NCI-H2107 (cell line): ENCODE data around the gene SHANK1.

ENCODE experiments used
- DNase-seq: peaks from one replicate; lab custom pipeline; 2025; lab: John Stamatoyannopoulos, UW

Gene SHANK1

GRCh38 chr19:50711805-50712204 is 7.8 kb downstream of the SHANK1 start:
- no peak for DNase-seq

DNA sequence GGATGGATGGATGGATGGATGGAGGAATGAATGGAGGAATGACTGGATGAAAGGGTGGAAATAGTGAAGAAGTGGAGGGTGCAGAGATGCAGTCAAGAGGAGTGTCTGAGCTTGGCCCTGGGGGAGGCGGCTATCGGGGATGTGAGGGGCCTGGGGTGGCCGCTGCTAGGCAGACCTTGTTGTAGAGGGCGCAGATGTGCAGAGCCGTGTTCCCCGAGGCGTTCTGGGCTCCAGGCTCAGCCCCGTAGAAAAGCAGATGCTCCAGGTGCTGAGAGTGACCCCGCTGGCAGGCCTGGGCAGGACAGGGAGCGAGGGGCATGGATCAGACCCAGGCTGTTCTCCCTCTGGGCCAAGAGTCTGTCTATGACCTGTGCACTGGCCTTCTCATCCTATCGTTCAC is 8.4 kb downstream of the SHANK1 start:
- DNase-seq = no peak

GRCh38 chr19:50710612-50711011 is 9.0 kb downstream of the SHANK1 start:
- no peak for DNase-seq

DNA sequence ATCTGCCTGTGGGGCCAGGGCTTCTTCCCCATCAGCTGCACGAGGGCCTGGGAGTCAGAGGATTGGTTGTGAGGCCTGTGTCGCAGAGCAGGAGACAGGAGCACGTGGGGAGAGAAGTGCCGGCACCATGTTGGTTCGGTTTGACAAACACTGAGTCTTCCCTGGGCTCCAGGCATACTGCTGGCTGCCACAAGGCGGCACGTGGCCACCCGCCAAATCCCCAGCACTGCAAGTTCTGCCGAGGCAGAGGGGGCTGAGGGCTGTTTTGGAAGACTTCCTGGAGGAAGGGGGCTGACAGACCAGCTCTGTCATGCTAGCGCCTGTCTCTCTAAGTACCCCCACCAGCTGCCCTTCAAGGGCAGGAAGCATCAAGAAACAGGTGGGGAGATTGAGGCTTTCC is 9.5 kb downstream of the SHANK1 start:
- no peak for DNase-seq

DNA sequence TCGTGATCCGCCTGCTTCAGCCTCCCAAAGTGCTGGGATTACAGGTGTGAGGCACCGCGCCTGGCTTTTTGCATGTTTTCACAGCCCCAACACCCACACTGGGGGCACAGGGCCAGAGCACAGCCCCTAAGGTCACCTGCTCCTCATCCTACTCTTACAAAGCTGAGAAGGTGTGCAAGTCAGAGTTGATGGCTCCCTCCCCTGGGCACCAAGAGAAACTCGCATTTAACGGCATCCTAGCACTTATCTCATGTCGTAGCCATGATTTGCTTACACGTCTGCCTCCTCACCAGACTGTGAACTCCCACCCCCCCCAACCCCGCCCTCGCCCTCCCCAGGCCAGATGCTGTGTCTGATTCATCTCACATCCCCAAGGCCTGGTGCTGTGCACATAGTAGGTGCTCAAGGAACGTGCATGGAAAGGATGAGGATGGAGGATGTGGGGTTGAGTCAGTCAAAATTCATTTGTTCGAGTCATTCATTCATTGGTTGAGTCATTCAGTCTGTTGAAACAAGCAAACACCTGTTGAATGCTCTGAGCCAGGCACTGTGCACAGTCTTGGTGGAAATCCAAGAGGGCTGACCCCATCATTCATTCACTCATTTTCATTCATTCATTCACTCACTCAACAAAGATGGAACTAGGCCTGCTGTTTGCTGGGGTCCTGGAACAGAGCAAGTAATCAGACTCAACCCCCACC is 11.3 kb downstream of the SHANK1 start:
- DNase-seq = no peak

DNA sequence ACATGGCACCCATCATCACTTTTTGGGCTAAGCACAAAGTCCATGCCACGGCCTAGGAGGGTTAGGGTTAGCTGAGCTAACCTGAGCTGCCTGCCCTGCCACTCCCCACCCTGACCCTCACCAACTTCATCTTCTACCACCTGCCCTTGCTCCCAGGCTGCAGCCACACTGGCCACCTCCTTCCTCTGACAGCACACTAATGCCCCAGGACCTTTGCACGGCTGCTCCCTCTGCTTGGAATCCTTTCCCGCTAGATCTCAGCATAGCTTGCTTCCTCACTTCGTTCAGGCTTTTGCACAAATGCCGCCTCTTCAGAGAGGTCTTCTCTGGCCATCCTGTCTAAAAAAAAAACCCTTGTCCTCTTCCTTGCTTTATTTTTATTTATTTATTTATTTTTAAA is 13.2 kb downstream of the SHANK1 start:
- no peak for DNase-seq

DNA sequence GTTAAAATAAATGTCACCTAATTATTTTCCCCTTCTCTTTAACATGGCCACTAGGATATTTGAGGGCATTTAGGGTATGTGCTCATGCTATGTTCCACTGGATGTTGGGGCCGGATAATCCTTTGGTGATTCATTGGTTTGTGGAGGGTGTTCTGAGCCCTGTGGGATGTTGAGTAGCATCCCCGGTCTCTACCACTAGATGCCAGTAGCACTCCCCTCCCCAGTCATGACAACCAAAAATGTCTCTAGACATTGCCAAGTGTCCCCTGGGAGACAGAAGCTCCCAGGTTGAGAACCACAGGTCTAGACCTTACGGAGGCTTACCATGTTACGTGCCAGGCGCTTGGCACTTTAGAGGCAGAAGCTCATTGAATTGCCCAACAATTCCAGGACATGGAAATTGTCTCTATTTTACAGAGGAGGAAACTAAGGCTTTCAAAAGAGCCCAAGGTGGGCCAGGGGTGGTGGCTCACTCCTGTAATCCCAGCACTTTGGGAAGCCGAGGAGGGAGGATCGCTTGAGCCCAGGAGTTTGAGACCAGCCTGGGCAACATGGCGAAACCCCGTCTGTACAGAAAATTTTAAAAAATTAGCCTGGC is 14.1 kb downstream of the SHANK1 start:
- no peak for DNase-seq

GRCh38 chr19:50703915-50704796 is 15.4 kb downstream of the SHANK1 start:
- DNase-seq = no peak

- DNase-seq = no peak
Observed at GRCh38 chr19:50702871-50703829, 16.5 kb downstream of the SHANK1 start.

- no peak for DNase-seq
Observed at GRCh38 chr19:50702158-50702870, 17.3 kb downstream of the SHANK1 start.

- DNase-seq = no peak
Observed at GRCh38 chr19:50701367-50701985, 18.1 kb downstream of the SHANK1 start.

GRCh38 chr19:50697414-50698124 is 22.0 kb downstream of the SHANK1 start:
- no peak for DNase-seq

GRCh38 chr19:50696094-50696483 is 23.5 kb downstream of the SHANK1 start:
- DNase-seq = no peak

GRCh38 chr19:50695251-50696093 is 24.1 kb downstream of the SHANK1 start:
- DNase-seq = no peak

GRCh38 chr19:50694815-50695145 is 24.8 kb downstream of the SHANK1 start:
- DNase-seq = no peak

- DNase-seq = no peak
Observed at GRCh38 chr19:50693064-50693975, 26.3 kb downstream of the SHANK1 start.

GRCh38 chr19:50690439-50690838 is 29.2 kb downstream of the SHANK1 start:
- no peak for DNase-seq

DNA sequence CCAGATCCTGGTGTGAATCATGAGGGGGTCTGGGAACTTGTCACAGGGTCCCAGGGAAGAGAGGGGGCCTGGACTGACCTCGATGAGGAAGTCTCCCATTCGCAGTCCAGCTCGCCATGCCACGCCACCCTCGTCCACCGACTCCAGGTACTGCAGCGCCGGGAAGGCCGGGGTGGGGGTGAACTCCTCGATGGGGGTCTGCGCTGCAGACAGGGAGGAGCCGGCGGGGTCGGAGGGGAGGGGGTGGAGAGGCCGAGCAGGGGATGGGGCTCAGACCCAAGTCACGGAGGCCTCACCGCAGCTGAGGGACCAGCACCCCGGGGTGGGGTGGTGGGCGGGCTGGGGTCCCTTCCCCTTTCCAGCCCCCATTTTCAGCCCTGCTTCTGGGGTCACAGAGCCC is 30.8 kb downstream of the SHANK1 start:
- DNase-seq = no peak
